SK-N-SH treated with all-trans-retinoic acid at 6 μM for 48 hours (cell line): Measurements from ENCODE around the gene AHCYL2.

Source experiments
- CSDC2 ChIP-seq: fragments of 250-450 bp; sonication (Bioruptor Pico); IDR thresholded peaks from 2 replicates; pipeline ENCODE4 v1.5.0; 2020; ENCODE audit warnings: mild to moderate bottlenecking, moderate library complexity
- CSRNP3 ChIP-seq: fragments of 250-450 bp; sonication (Bioruptor Pico); IDR thresholded peaks from 2 replicates; pipeline ENCODE4 v1.5.1; 2021; ENCODE audit warnings: mild to moderate bottlenecking, moderate library complexity
- ISL1 ChIP-seq: fragments of 250-450 bp; sonication (Bioruptor Pico); IDR thresholded peaks from 2 replicates; pipeline ENCODE4 v2.1.2; 2022; ENCODE audit warnings: mild to moderate bottlenecking, moderate library complexity
- PATZ1 ChIP-seq: fragments of 250-450 bp; sonication (Bioruptor Pico); IDR thresholded peaks from 2 replicates; pipeline ENCODE4 v1.8.0; 2020; ENCODE audit warnings: mild to moderate bottlenecking, moderate library complexity, borderline replicate concordance
- PPARA ChIP-seq: fragments of 250-450 bp; sonication (Bioruptor Pico); IDR thresholded peaks from 2 replicates; pipeline ENCODE4 v1.5.0; 2020; ENCODE audit warnings: mild to moderate bottlenecking, borderline replicate concordance
- RARB ChIP-seq: fragments of 250-450 bp; sonication (Bioruptor Pico); IDR thresholded peaks from 2 replicates; pipeline ENCODE4 v1.8.0; 2021; ENCODE audit warnings: mild to moderate bottlenecking, moderate library complexity
- TSHZ2 ChIP-seq: fragments of 250-450 bp; sonication (Bioruptor Pico); IDR thresholded peaks from 2 replicates; pipeline ENCODE4 v1.5.0; 2020; ENCODE audit warnings: mild to moderate bottlenecking, moderate library complexity
- ZFP30 ChIP-seq: fragments of 450-650 bp; formaldehyde crosslinking; IDR thresholded peaks from 2 replicates; pipeline ENCODE4 v1.5.0; 2022; ENCODE audit warnings: mild to moderate bottlenecking, moderate library complexity
- TF ChIP-seq, protein P1 (sequence below): fragments of 250-450 bp; sonication (Bioruptor Pico); IDR thresholded peaks from 2 replicates; pipeline ENCODE4 v1.5.1; 2020; ENCODE audit warnings: low read depth, mild to moderate bottlenecking, moderate library complexity

GRCh38 chr7:129244220-129244619 is 19.4 kb downstream of the AHCYL2 start:
- no peak for TF ChIP-seq PPARA (CRISPR knock-in tag)
- TF ChIP-seq ZFP30 (CRISPR knock-in tag) = no peak
- no peak for TF ChIP-seq TSHZ2
- TF ChIP-seq, protein P1, sequence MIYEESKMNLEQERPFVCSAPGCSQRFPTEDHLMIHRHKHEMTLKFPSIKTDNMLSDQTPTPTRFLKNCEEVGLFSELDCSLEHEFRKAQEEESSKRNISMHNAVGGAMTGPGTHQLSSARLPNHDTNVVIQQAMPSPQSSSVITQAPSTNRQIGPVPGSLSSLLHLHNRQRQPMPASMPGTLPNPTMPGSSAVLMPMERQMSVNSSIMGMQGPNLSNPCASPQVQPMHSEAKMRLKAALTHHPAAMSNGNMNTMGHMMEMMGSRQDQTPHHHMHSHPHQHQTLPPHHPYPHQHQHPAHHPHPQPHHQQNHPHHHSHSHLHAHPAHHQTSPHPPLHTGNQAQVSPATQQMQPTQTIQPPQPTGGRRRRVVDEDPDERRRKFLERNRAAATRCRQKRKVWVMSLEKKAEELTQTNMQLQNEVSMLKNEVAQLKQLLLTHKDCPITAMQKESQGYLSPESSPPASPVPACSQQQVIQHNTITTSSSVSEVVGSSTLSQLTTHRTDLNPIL (CRISPR knock-in tag) = no peak
- no peak for TF ChIP-seq ISL1 (CRISPR knock-in tag)
- no peak for TF ChIP-seq CSDC2 (CRISPR knock-in tag)
- TF ChIP-seq PATZ1 (CRISPR knock-in tag) = no peak
- no peak for TF ChIP-seq RARB (CRISPR knock-in tag)
- TF ChIP-seq CSRNP3 = no peak
